SJCRH30 (cell line): ENCODE data around the gene SPPL3. TPM values are rescaled to one million over a fixed set of nuclear protein-coding genes. Genes with fewer than 3 reads are reported as not detected.

Experiments used
- total RNA-seq: library from RNA; depleted of rRNA; stranded (reverse); fragments of >200 nt; shearing (Covaris generic); gene quantifications from 2 replicates; pipeline ENCODE4 v1.2.3, GENCODE V29; 2014; rRNA removed

The SPPL3 gene
- total RNA-seq, 1 experiment from 2014 or later = 16.1 TPM

Other genes starting within 250 kb of the SPPL3 start
- 77.7 and 83.1 TPM in 2 replicates for gene MLEC, start 217.2 kb downstream of the SPPL3 start, total RNA-seq
- 16.9 and 20.2 TPM in 2 replicates for gene UNC119B, start 193.9 kb downstream of the SPPL3 start, total RNA-seq
- gene ACADS, start 178.5 kb downstream of the SPPL3 start, total RNA-seq = 1.1 and 1.3 TPM in 2 replicates
- gene HNF1A, start 74.2 kb upstream of the SPPL3 start, total RNA-seq = 0.04 and 0.10 TPM in 2 replicates
- 17.2 and 18.9 TPM in 2 replicates for gene C12orf43, start 112.1 kb upstream of the SPPL3 start, total RNA-seq
- gene OASL, start 134.9 kb upstream of the SPPL3 start, total RNA-seq = not detected in 2 replicates
- gene P2RX7, start 228.5 kb upstream of the SPPL3 start, total RNA-seq = 1.3 and 2.5 TPM in 2 replicates